Adipocyte (in vitro differentiated cells): ENCODE data around the gene KRTAP4-9.
"Not testable (repeated sequence)": the region's sequence is repeated elsewhere in the genome, so short reads cannot be mapped to it uniquely, and the experiment has no call there.

Experiments used
- DNase-seq: peaks from one replicate; pipeline ENCODE4 v3.0.0-alpha.2; 2015; ENCODE audit warnings: low read depth
- H3K27me3 ChIP-seq: replicated peaks from 2 replicates; pipeline ENCODE4 v1.7.0; 2013; ENCODE audit warnings: mild to moderate bottlenecking, low read length, moderate library complexity; ENCODE audit not compliant: control insufficient read depth, insufficient read depth
- H3K36me3 ChIP-seq: 2 replicates; pipeline ENCODE4 v1.7.0; 2013; ENCODE audit warnings: low read length, mild to moderate bottlenecking, moderate library complexity; ENCODE audit not compliant: control insufficient read depth, insufficient read depth, severe bottlenecking
- H3K4me1 ChIP-seq: 2 replicates; pipeline ENCODE4 v1.7.0; 2013; ENCODE audit warnings: mild to moderate bottlenecking, low read length, moderate library complexity; ENCODE audit not compliant: control insufficient read depth, insufficient read depth
- H3K4me3 ChIP-seq: 2 replicates; pipeline ENCODE4 v1.7.0; 2013; ENCODE audit warnings: mild to moderate bottlenecking, low read length, moderate library complexity
- H3K9ac ChIP-seq: 2 replicates; pipeline ENCODE4 v1.7.0; 2013; ENCODE audit warnings: mild to moderate bottlenecking, low read length, moderate library complexity
- H3K9me3 ChIP-seq: 2 replicates; pipeline ENCODE4 v1.7.0; 2013; ENCODE audit warnings: mild to moderate bottlenecking, low read length, moderate library complexity; ENCODE audit not compliant: control insufficient read depth

The KRTAP4-9 gene

GRCh38 chr17:41119696-41120690, 14.8 kb downstream of the KRTAP4-9 start:
- not testable (repeated sequence) for H3K4me3 ChIP-seq, H3K4me1 ChIP-seq, H3K27me3 ChIP-seq, H3K9me3 ChIP-seq, H3K9ac ChIP-seq, H3K36me3 ChIP-seq
- peak; percentile 46 for DNase-seq

DNA sequence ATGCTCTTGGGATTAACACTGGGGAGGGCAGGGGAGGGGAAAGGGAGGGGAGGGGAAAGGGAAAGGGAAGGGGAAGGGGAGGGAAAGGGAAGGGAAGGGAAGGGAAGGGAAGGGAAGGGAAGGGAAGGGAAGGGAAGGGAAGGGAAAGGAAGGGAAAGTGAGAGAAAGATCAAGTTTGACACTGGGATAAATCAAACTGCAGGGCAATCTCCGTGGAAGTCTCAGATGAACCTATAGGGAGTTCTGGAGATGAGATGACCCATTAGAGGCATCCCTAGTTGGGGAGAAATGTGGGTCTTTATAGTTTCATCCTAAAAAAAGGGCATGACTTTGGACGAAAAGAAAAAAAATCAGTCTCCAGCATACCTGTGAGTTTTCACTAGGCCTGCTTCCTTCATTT, 16.6 kb downstream of the KRTAP4-9 start:
- Histone ChIP-seq H3K27me3 (no peaks in the 10 kb centered on the region), H3K9ac (no peak overlapping the region), H3K9me3 (no peaks in the 10 kb centered on the region), H3K4me3 (no peak overlapping the region), H3K4me1 (peaks cover 2% of the 10 kb centered on the region), H3K36me3 (no peaks in the 10 kb centered on the region)
- DNase-seq: no peak

- not testable (repeated sequence) for H3K9ac ChIP-seq, H3K4me3 ChIP-seq, DNase-seq, H3K4me1 ChIP-seq, H3K36me3 ChIP-seq, H3K9me3 ChIP-seq, H3K27me3 ChIP-seq
Measured at GRCh38 chr17:41123292-41123990, 18.3 kb downstream of the KRTAP4-9 start.

- H3K9me3 ChIP-seq, H3K4me3 ChIP-seq, H3K27me3 ChIP-seq, H3K9ac ChIP-seq, DNase-seq, H3K4me1 ChIP-seq, H3K36me3 ChIP-seq: not testable (repeated sequence)
Measured at GRCh38 chr17:41123991-41124371, 18.8 kb downstream of the KRTAP4-9 start, which contains the start of gene KRTAP4-12. Gene KRTAP4-12 (minus strand): TSS chr17:41124182. CDS start chr17:41124122, 60 bp downstream.

DNA sequence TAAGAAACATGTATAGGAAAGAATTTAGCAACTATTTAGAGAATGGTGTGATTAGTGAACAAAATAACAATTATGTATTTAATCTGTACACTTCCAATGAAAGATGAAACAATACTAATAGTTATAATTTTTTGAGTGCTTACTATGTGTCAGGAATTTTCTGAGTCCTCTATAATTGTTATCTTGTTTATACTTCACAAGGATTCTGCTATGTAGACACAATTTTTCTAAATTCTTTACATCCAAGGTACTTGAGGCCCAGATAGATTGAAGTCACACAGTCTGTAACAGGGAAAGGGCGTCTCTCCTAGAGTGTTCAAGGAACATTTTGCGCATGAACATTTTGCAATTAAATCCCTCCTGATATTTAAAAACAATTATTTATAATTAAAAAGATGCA, 19.9 kb downstream of the KRTAP4-9 start:
- Histone ChIP-seq H3K36me3 (no peaks in the 10 kb centered on the region), H3K9me3 (no peaks in the 10 kb centered on the region), H3K4me3 (no peak overlapping the region), H3K9ac (no peak overlapping the region), H3K27me3 (no peaks in the 10 kb centered on the region), H3K4me1 (peaks cover 2% of the 10 kb centered on the region)
- DNase-seq: no peak

DNA sequence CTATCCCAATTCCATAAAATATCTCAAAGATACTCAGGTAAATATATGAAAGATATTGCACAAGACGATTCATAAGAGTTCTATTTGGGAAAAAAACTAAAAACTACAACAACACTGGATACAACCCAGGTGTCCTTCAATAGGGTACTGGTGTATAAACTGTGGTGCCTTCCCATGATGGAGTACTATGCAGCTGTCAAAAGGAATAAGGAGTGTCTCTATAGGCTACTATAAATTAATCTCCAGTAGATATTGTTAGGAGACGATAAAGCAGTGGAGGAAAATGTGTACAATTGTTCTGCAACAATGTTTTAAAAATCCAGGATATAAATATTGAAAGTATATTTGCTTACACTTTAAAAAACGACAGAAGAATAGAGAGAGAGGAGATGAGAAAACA, 21.2 kb downstream of the KRTAP4-9 start:
- Histone ChIP-seq H3K36me3 (no peaks in the 10 kb centered on the region), H3K27me3 (no peaks in the 10 kb centered on the region), H3K9ac (no peak overlapping the region), H3K9me3 (no peaks in the 10 kb centered on the region), H3K4me1 (peaks cover 2% of the 10 kb centered on the region), H3K4me3 (no peak overlapping the region)
- DNase-seq: no peak

DNA sequence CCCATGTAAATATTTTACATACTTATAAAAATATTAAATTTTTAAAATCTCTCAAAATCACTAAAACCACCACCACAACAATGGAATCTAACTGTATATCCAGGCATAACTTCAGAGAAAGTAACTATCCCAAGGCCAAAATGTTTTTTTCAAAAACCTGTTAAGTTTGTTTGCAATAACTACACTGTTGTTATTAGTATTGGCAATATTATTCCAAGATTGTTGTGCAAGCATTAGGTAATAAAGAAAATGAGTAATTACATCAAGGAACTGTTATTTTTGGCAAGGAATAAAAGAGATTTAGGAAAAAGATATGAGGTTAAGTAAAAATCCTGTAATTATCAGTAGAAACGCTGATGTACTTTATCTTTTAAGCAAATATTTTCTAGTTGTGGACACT, 22.2 kb downstream of the KRTAP4-9 start:
- no peak overlapping the region for H3K4me3 ChIP-seq
- H3K4me1 ChIP-seq: peaks cover 2% of the 10 kb centered on the region
- no peak for DNase-seq
- no peaks in the 10 kb centered on the region for H3K9me3 ChIP-seq
- H3K27me3 ChIP-seq: no peaks in the 10 kb centered on the region
- H3K9ac ChIP-seq: no peak overlapping the region
- H3K36me3 ChIP-seq: no peaks in the 10 kb centered on the region

DNA sequence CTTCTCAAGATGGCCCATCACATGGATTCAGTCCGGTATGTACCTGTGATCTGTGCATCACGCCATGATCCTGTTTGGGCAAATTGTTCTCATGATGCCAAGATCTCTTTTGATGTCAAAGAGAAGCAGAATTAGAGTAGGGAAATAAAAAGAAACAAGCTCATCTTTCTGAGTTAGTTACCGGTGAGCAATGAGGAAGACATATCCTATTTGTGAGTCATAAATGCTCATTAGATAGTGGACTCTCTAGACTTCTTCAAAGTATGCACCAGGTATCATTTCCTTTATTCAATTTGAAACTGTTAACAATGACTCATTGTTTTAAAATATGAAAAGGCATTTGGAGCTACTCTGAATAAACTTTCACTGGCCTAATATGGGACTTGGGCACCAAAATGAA, 26.8 kb downstream of the KRTAP4-9 start:
- H3K27me3 ChIP-seq: no peaks in the 10 kb centered on the region
- DNase-seq: no peak
- H3K4me1 ChIP-seq: no peaks in the 10 kb centered on the region
- no peak overlapping the region for H3K9ac ChIP-seq
- no peaks in the 10 kb centered on the region for H3K9me3 ChIP-seq
- no peak overlapping the region for H3K4me3 ChIP-seq
- no peaks in the 10 kb centered on the region for H3K36me3 ChIP-seq

DNA sequence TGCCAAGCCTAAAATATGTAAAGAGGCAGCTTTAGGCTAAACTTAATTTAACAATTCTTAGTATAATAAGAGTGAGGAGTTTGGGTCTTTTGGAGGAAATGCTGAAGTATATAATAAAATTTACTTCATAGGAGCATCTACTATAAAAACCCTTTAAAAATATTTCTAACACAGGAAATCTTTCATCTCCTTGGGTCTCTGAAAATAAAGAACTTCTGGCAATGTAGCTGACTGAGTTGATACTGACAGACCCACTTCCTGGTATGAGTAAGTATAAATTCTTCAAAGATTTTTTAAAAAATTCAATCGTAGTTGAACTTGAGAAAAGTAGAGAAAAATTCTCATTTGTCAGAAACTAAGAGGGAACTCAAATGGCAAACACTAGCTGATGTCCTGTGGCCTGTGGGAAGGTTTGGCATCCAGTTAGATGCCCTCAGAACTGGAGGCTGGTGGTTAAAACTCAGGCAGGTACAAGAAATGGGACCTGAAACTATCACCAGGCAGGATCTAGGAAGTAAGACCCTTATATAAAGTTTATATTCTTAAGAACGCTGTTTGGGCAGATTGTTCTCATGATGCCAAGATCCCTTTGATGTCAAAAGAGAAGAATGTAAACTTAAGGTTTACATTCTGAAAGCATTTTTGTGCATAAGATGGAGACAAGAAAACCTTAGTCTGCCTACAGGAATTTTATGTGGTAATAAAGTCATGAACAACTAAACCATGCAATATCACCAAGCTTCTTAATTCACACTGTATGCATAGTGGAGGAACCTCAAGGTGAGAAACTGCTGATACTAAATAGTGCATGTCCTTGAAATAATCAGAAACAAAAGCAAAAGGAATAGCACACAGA, 28.9 kb downstream of the KRTAP4-9 start:
- Histone ChIP-seq H3K9ac (no peak overlapping the region), H3K27me3 (no peaks in the 10 kb centered on the region), H3K4me3 (no peak overlapping the region), H3K36me3 (no peaks in the 10 kb centered on the region), H3K4me1 (no peaks in the 10 kb centered on the region), H3K9me3 (no peaks in the 10 kb centered on the region)
- DNase-seq: no peak

DNA sequence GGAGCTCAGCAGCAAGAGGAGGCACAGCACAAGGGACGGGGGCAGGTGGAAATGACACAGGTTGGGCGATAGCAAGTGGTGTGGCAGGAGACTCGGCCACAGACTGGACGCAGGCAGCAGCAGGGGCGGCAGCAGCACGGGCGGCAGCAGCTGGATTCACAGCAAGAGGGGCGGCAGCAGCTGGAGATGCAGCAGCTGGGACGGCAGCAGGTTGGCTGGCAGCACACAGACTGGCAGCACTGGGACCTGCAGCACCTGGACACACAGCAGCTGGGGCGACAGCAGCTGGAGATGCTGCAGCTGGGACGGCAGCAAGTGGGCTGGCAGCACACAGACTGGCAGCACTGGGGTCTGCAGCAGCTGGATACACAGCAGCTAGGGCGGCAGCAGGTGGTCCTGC, 34.7 kb downstream of the KRTAP4-9 start:
- H3K9ac ChIP-seq, H3K4me3 ChIP-seq, DNase-seq, H3K27me3 ChIP-seq, H3K4me1 ChIP-seq, H3K36me3 ChIP-seq: not testable (repeated sequence)
- peaks cover 13% of the 10 kb centered on the region for H3K9me3 ChIP-seq
